ENCODE data around the gene TPM2.
A peak's percentile ranks its signal among the peaks of the same experiment; 100 is the strongest.

TPM2 gene

DNA sequence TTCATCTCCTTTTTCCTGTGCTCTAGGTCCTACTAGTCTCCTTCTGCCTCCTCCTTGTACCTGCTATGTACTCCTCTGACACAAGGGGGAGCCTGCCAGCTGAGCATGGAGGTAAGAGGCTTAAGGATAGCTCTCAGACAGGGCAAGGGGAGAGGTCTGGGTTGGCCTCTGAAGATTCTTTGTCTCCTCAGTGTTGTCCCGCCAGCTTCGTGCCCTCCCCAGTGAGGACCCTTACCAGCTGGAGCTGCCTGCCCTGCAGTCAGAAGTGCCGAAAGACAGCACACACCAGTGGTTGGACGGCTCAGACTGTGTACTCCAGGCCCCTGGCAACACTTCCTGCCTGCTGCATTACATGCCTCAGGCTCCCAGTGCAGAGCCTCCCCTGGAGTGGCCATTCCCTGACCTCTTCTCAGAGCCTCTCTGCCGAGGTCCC is 46.5 kb upstream of the TPM2 start:
- TF ChIP-seq, protein P1, sequence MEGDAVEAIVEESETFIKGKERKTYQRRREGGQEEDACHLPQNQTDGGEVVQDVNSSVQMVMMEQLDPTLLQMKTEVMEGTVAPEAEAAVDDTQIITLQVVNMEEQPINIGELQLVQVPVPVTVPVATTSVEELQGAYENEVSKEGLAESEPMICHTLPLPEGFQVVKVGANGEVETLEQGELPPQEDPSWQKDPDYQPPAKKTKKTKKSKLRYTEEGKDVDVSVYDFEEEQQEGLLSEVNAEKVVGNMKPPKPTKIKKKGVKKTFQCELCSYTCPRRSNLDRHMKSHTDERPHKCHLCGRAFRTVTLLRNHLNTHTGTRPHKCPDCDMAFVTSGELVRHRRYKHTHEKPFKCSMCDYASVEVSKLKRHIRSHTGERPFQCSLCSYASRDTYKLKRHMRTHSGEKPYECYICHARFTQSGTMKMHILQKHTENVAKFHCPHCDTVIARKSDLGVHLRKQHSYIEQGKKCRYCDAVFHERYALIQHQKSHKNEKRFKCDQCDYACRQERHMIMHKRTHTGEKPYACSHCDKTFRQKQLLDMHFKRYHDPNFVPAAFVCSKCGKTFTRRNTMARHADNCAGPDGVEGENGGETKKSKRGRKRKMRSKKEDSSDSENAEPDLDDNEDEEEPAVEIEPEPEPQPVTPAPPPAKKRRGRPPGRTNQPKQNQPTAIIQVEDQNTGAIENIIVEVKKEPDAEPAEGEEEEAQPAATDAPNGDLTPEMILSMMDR (IDR thresholded peaks at IDR 0.05) = peak; percentile 62
- Histone ChIP-seq H3K4me2 (ENCODE audit: low read length) (no peak overlapping the region), H3K27ac (no peak overlapping the region), H3K4me3 (ENCODE audit: low read depth, low read length) (no peak overlapping the region), H3K79me2 (peaks cover 5% of the 10 kb centered on the region), H3K36me3 (ENCODE audit: control insufficient read depth, insufficient read depth, low read length) (no peaks in the 10 kb centered on the region), H3K4me1 (peaks cover 7% of the 10 kb centered on the region), H3K9ac (no peak overlapping the region), H3K9me3 (ENCODE audit: control insufficient read depth, low read length) (no peaks in the 10 kb centered on the region), H3K27me3 (ENCODE audit: control insufficient read depth, insufficient read depth, low read length) (no peaks in the 10 kb centered on the region), H2AFZ (no peak overlapping the region)

DNA sequence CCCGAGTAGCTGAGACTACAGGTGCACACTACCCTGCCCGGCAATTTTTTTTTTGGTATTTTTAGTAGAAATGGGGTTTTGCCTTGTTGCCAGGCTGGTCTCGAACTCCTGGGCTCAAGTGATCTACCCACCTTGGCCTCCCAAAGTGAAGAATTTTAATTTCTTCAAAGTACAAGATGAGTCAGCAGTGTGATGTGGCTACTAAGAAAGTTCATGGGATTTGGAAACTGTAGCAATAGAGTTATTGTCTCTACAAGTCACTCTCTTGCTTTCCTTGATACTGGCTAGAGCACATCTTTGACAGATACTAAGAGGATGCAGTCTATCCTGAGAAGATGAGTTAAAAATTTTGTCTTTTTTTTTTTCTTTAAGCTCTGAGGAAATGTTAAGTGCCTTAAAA is 44.4 kb upstream of the TPM2 start:
- Histone ChIP-seq H3K4me2 (ENCODE audit: low read length) (no peak overlapping the region), H3K9ac (no peak overlapping the region), H3K4me3 (ENCODE audit: low read depth, low read length) (no peak overlapping the region), H3K36me3 (ENCODE audit: control insufficient read depth, insufficient read depth, low read length) (no peaks in the 10 kb centered on the region), H3K9me3 (ENCODE audit: control insufficient read depth, low read length) (no peaks in the 10 kb centered on the region), H3K27me3 (ENCODE audit: control insufficient read depth, insufficient read depth, low read length) (no peaks in the 10 kb centered on the region), H3K27ac (no peak overlapping the region), H3K4me1 (peaks cover 7% of the 10 kb centered on the region), H2AFZ (no peak overlapping the region), H3K79me2 (peaks cover 7% of the 10 kb centered on the region)
- TF ChIP-seq, protein P1 (IDR thresholded peaks at IDR 0.05) = no peak

DNA sequence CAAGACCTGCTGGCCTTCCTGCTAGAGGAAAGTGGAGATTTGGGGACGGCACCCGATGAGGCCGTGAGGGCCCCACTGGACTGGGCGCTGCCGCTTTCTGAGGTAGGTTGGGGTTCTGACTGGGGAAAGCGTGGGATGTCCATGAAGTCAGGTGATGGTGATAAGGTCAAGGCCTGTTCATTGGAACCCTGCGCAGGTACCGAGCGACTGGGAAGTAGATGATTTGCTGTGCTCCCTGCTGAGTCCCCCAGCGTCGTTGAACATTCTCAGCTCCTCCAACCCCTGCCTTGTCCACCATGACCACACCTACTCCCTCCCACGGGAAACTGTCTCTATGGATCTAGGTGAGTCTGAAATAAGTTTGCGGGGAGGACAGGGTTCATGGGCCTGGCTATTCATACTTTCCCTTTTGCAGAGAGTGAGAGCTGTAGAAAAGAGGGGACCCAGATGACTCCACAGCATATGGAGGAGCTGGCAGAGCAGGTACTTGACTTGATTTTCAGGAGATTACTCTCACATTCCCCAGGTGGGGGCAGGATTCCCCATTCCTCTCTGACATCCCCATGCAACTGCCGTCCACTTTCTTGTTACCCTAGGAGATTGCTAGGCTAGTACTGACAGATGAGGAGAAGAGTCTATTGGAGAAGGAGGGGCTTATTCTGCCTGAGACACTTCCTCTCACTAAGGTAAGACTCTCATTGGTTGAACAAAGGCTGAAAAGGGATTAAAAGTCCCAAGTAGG is 43.2 kb upstream of the TPM2 start:
- H3K4me1 ChIP-seq = peaks cover 13% of the 10 kb centered on the region
- H2AFZ ChIP-seq = peak overlapping the region; percentile 79
- TF ChIP-seq, protein P1 (IDR thresholded peaks at IDR 0.05) = no peak
- peaks cover 12% of the 10 kb centered on the region for H3K79me2 ChIP-seq
- peak overlapping the region; percentile 76 for H3K9ac ChIP-seq
- no peaks in the 10 kb centered on the region for H3K9me3 ChIP-seq (ENCODE audit: control insufficient read depth, low read length)
- no peaks in the 10 kb centered on the region for H3K27me3 ChIP-seq (ENCODE audit: control insufficient read depth, insufficient read depth, low read length)
- peak overlapping the region; percentile 87 for H3K4me3 ChIP-seq (ENCODE audit: low read depth, low read length)
- no peaks in the 10 kb centered on the region for H3K36me3 ChIP-seq (ENCODE audit: control insufficient read depth, insufficient read depth, low read length)
- peak overlapping the region; percentile 82 for H3K27ac ChIP-seq
- peak overlapping the region; percentile 92 for H3K4me2 ChIP-seq (ENCODE audit: low read length)

DNA sequence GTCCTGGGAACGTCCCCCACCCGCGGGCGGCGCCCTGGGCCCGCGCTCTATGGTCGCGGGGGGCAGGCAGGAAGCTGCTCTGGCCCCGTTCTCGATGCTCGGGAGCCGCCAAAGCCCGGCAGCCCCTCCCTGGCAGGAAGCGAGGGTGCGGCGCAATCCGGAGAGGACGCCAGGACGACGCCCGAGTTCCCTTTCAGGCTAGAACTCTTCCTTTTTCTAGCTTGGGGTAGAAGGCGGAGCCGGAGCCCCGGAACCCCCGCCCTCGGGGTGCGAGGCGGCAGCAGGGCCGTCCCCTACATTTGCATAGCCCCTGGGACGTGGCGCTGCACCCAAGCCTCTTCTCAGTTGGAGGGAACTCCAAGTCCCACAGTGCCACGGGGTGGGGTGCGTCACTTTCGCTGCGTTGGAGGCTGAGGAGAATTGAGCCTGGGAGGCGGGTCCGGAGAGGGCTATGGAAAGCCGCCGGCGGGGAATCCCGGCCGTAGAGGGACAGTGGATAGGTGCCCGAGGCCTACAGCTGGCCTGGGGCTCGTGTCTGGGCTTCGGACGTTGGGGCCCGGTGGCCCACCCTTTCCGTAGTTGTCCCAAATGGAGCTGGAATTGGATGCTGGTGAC is 42.6 kb upstream of the TPM2 start, which contains the start of the genes CREB3 and TLN1:
TSS of gene CREB3 (plus strand) at position 482 of the 615 bp plus-strand sequence. CDS start at position 589, 107 bp downstream.
TSS of gene TLN1 (minus strand) at position 11 of the 615 bp plus-strand sequence. CDS start 6,501 bp downstream, outside the sequence.
- Histone ChIP-seq H3K36me3 (ENCODE audit: control insufficient read depth, insufficient read depth, low read length) (no peaks in the 10 kb centered on the region), H3K9ac (peak within 1 kb of the TSS; percentile 76), H2AFZ (peak within 1 kb of the TSS; percentile 79), H3K27ac (peak within 1 kb of the TSS; percentile 82), H3K79me2 (peaks cover 12% of the 10 kb centered on the region), H3K4me2 (ENCODE audit: low read length) (peak within 1 kb of the TSS; percentile 92), H3K4me1 (peaks cover 17% of the 10 kb centered on the region), H3K4me3 (ENCODE audit: low read depth, low read length) (peak within 1 kb of the TSS; percentile 87), H3K9me3 (ENCODE audit: control insufficient read depth, low read length) (no peaks in the 10 kb centered on the region), H3K27me3 (ENCODE audit: control insufficient read depth, insufficient read depth, low read length) (no peaks in the 10 kb centered on the region)
- TF ChIP-seq, protein P1 (IDR thresholded peaks at IDR 0.05) = no peak
